ENCODE measurements around the gene NFIA. TPM values are rescaled to one million over a fixed set of nuclear protein-coding genes. Genes with fewer than 3 reads are reported as not detected.

Gene NFIA
- 0.12 and 0.23 TPM in 2 replicates for polyA plus RNA-seq (2013)

DNA sequence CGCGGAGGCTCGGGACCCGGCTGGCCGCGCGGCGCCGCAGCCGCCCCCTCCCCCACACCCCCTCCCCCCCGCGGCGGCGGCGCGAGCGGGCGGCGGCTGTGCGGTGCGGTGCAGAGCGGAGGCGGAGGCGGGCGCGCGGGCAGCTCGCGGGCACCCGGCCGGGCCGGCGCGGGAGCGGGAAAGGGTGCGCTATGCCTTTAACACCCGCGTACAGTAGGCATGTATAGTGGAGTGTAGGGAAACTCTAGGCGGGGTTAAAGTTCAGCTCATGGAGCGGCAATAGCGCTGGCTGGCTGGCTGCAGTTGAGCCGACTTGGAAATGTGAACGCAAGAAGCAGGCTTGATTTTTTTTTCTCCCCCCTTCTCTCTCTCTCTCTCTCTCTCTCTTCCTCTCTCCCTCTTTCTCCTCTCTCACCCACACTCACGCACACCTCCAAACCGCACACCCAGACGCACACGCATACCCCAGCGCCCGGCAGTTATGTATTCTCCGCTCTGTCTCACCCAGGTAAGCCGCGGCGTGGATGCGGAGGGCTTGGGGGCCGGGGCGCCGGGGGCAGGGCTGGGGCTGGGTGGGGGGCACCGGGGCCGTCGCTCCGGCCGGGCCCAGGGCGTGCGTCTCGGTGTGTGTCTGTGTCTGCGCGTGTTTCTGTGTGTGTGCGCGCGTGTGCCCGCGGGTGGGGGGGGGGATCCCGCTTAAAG is at the start of gene NFIA:
Gene NFIA, plus strand, starts transcription at position 251 of the 702 bp plus-strand sequence.
- no peak within 1 kb of the TSS for H4K8ac ChIP-seq (ENCODE audit: low read depth, low read length)
- H3K4me3 ChIP-seq (ENCODE audit: low read depth, low read length) = peak within 1 kb of the TSS; percentile 69
- no peak within 1 kb of the TSS for H4K12ac ChIP-seq (ENCODE audit: low read depth, low read length)
- peak within 1 kb of the TSS; percentile 45 for H2AFZ ChIP-seq (ENCODE audit: insufficient read depth, low read length, poor library complexity)
- peak within 1 kb of the TSS; percentile 98 for H3K4me2 ChIP-seq (ENCODE audit: low read length)
- H2BK120ac ChIP-seq (ENCODE audit: insufficient read depth, low read length, poor library complexity) = no peak within 1 kb of the TSS
- no peak within 1 kb of the TSS for H2BK12ac ChIP-seq (ENCODE audit: low read length)
- no peaks in the 10 kb centered on the region for H3K79me1 ChIP-seq (ENCODE audit: low read length)
- DNase-seq = peak; percentile 30 to 70
- no peaks in the 10 kb centered on the region for H3K36me3 ChIP-seq (ENCODE audit: control insufficient read depth in 1 of 2, insufficient read depth in 2 of 2, low read length in 2 of 2)
- no peak within 1 kb of the TSS for H3K18ac ChIP-seq (ENCODE audit: low read length)
- peaks cover 6 to 11% of the 10 kb centered on the region in 2 experiments for H3K4me1 ChIP-seq (ENCODE audit: control insufficient read depth in 1 of 2, insufficient read depth in 2 of 2, low read length in 2 of 2)
- no peak within 1 kb of the TSS for H3K27ac ChIP-seq (ENCODE audit: low read depth, low read length)
- no peak within 1 kb of the TSS for H3K4ac ChIP-seq (ENCODE audit: low read depth, low read length)
- peak within 1 kb of the TSS; percentile 15 for H3K14ac ChIP-seq (ENCODE audit: low read length)
- H2BK5ac ChIP-seq (ENCODE audit: low read depth, low read length, poor library complexity) = no peak within 1 kb of the TSS
- H3K9ac ChIP-seq (ENCODE audit: low read length) = no peak within 1 kb of the TSS
- no peak within 1 kb of the TSS for H3K23ac ChIP-seq (ENCODE audit: low read length)
- peaks cover 35% of the 10 kb centered on the region for H3K27me3 ChIP-seq (ENCODE audit: insufficient read depth, low read length)
- no peak within 1 kb of the TSS for H2AK5ac ChIP-seq (ENCODE audit: low read length)
- no peaks in the 10 kb centered on the region for H3K79me2 ChIP-seq (ENCODE audit: control insufficient read depth, insufficient read depth, low read length, poor library complexity)
- H4K91ac ChIP-seq (ENCODE audit: low read depth, low read length) = no peak within 1 kb of the TSS
- H3K9me3 ChIP-seq (ENCODE audit: insufficient read depth, low read depth, low read length) = peaks cover 2% of the 10 kb centered on the region
- 70% methylated on average over 1 of the region's 73 CpGs for WGBS (ENCODE audit: extremely low coverage, insufficient coverage, insufficient read length)

DNA sequence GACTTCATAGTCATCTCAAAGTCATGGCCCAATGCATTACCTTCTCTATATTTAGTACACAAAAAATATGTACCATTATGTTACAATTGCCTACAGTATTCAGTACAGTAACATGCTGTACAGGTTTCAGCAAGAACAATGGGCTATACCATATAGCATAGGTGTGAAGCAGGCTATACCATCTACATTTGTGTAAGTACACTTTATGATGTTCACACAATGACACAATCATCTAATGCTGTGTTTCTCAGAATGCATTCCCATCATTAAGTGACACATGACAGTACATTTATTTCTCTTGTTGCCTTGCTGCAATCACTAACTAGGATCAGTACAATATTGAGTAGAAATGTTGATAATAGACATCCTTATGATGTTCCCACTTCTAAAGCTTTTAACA is 46.5 kb upstream of the NFIA start:
- no peak overlapping the region for H4K8ac ChIP-seq (ENCODE audit: low read depth, low read length)
- no peak overlapping the region for H3K18ac ChIP-seq (ENCODE audit: low read length)
- no peak overlapping the region for H4K12ac ChIP-seq (ENCODE audit: low read depth, low read length)

DNA sequence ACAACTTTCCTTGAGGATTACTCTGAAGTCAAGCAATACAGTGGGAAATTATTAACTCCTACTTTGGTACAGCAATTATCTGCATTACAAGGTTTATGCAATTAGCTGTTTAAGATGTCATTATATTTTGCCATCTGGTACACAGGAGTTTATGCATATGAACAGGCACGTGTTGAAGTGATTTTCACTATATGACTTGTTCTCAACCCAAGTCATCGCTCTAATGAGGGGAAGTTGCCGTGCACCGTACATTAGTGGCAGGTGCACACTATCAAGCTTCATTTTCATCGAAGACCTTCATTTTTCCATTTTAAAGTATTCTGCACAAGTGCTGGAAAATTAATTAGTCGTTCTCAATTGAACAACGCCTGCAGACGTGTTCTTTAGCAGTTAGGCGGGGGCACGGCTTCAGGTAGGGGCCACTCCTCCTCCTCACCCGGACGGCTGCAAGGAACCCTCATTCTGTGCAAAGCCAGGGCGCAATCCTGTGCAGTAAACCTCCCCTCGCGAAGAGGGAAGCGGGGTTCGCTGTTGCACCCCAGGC is 39.8 kb upstream of the NFIA start:
- Histone ChIP-seq H4K12ac (ENCODE audit: low read depth, low read length) (no peak overlapping the region), H3K18ac (ENCODE audit: low read length) (no peak overlapping the region), H3K4me1 (ENCODE audit: control insufficient read depth in 1 of 2, insufficient read depth in 2 of 2, low read length in 2 of 2) (peaks cover 5 to 7% of the 10 kb centered on the region in 2 experiments), H2AFZ (ENCODE audit: insufficient read depth, low read length, poor library complexity) (no peak overlapping the region), H2BK5ac (ENCODE audit: low read depth, low read length, poor library complexity) (no peak overlapping the region), H3K79me1 (ENCODE audit: low read length) (peaks cover 1% of the 10 kb centered on the region), H3K9me3 (ENCODE audit: insufficient read depth, low read depth, low read length) (no peaks in the 10 kb centered on the region), H2BK120ac (ENCODE audit: insufficient read depth, low read length, poor library complexity) (no peak overlapping the region), H3K27me3 (ENCODE audit: insufficient read depth, low read length) (peaks cover 10% of the 10 kb centered on the region), H3K4me3 (ENCODE audit: low read depth, low read length) (peak overlapping the region; percentile 29), H2BK12ac (ENCODE audit: low read length) (no peak overlapping the region), H3K79me2 (ENCODE audit: control insufficient read depth, insufficient read depth, low read length, poor library complexity) (no peaks in the 10 kb centered on the region), H3K27ac (ENCODE audit: low read depth, low read length) (no peak overlapping the region), H3K4ac (ENCODE audit: low read depth, low read length) (no peak overlapping the region), H3K4me2 (ENCODE audit: low read length) (peak overlapping the region; percentile 69), H3K14ac (ENCODE audit: low read length) (no peak overlapping the region), H3K36me3 (ENCODE audit: control insufficient read depth in 1 of 2, insufficient read depth in 2 of 2, low read length in 2 of 2) (no peaks in the 10 kb centered on the region), H4K8ac (ENCODE audit: low read depth, low read length) (no peak overlapping the region), H3K23ac (ENCODE audit: low read length) (no peak overlapping the region), H4K91ac (ENCODE audit: low read depth, low read length) (no peak overlapping the region), H3K9ac (ENCODE audit: low read length) (no peak overlapping the region), H2AK5ac (ENCODE audit: low read length) (no peak overlapping the region)
- no CpG with 5 or more reads among the region's 17 CpGs for WGBS (ENCODE audit: extremely low coverage, insufficient coverage, insufficient read length)
- DNase-seq = no peak

More for the DNA sequence above, 46.5 kb upstream of the NFIA start:
- no peak overlapping the region for H2BK120ac ChIP-seq (ENCODE audit: insufficient read depth, low read length, poor library complexity)
- H3K4ac ChIP-seq (ENCODE audit: low read depth, low read length) = no peak overlapping the region
- H3K4me2 ChIP-seq (ENCODE audit: low read length) = no peak overlapping the region
- no peak overlapping the region for H3K9ac ChIP-seq (ENCODE audit: low read length)
- no peak for DNase-seq
- no peak overlapping the region for H3K4me3 ChIP-seq (ENCODE audit: low read depth, low read length)
- H3K27ac ChIP-seq (ENCODE audit: low read depth, low read length) = no peak overlapping the region
- no peaks in the 10 kb centered on the region for H3K36me3 ChIP-seq (ENCODE audit: control insufficient read depth in 1 of 2, insufficient read depth in 2 of 2, low read length in 2 of 2)
- no peaks in the 10 kb centered on the region for H3K27me3 ChIP-seq (ENCODE audit: insufficient read depth, low read length)
- no peak overlapping the region for H2BK12ac ChIP-seq (ENCODE audit: low read length)
- H2AFZ ChIP-seq (ENCODE audit: insufficient read depth, low read length, poor library complexity) = no peak overlapping the region
- no peak overlapping the region for H3K14ac ChIP-seq (ENCODE audit: low read length)
- no peak overlapping the region for H3K23ac ChIP-seq (ENCODE audit: low read length)
- no peaks in the 10 kb centered on the region for H3K79me1 ChIP-seq (ENCODE audit: low read length)
- H3K9me3 ChIP-seq (ENCODE audit: insufficient read depth, low read depth, low read length) = no peaks in the 10 kb centered on the region
- no peak overlapping the region for H4K91ac ChIP-seq (ENCODE audit: low read depth, low read length)
- H3K4me1 ChIP-seq (ENCODE audit: control insufficient read depth in 1 of 2, insufficient read depth in 2 of 2, low read length in 2 of 2) = no peaks in the 10 kb centered on the region
- no peak overlapping the region for H2BK5ac ChIP-seq (ENCODE audit: low read depth, low read length, poor library complexity)
- no peak overlapping the region for H2AK5ac ChIP-seq (ENCODE audit: low read length)
- H3K79me2 ChIP-seq (ENCODE audit: control insufficient read depth, insufficient read depth, low read length, poor library complexity) = no peaks in the 10 kb centered on the region

- no peak overlapping the region for H2AK5ac ChIP-seq (ENCODE audit: low read length)
- peaks cover 1% of the 10 kb centered on the region for H3K79me1 ChIP-seq (ENCODE audit: low read length)
- peak overlapping the region; percentile 69 for H3K4me2 ChIP-seq (ENCODE audit: low read length)
- no peak overlapping the region for H3K4ac ChIP-seq (ENCODE audit: low read depth, low read length)
- H2BK120ac ChIP-seq (ENCODE audit: insufficient read depth, low read length, poor library complexity) = no peak overlapping the region
- no peaks in the 10 kb centered on the region for H3K9me3 ChIP-seq (ENCODE audit: insufficient read depth, low read depth, low read length)
- H3K14ac ChIP-seq (ENCODE audit: low read length) = no peak overlapping the region
- peak overlapping the region; percentile 29 for H3K4me3 ChIP-seq (ENCODE audit: low read depth, low read length)
- no peak overlapping the region for H4K12ac ChIP-seq (ENCODE audit: low read depth, low read length)
- peak overlapping the region; percentile 8 for H3K18ac ChIP-seq (ENCODE audit: low read length)
- H3K36me3 ChIP-seq (ENCODE audit: control insufficient read depth in 1 of 2, insufficient read depth in 2 of 2, low read length in 2 of 2) = no peaks in the 10 kb centered on the region
- peaks cover 5 to 7% of the 10 kb centered on the region in 2 experiments for H3K4me1 ChIP-seq (ENCODE audit: control insufficient read depth in 1 of 2, insufficient read depth in 2 of 2, low read length in 2 of 2)
- no CpG with 5 or more reads among the region's 85 CpGs for WGBS (ENCODE audit: extremely low coverage, insufficient coverage, insufficient read length)
- no peak overlapping the region for H2BK5ac ChIP-seq (ENCODE audit: low read depth, low read length, poor library complexity)
- H4K91ac ChIP-seq (ENCODE audit: low read depth, low read length) = no peak overlapping the region
- DNase-seq = peak; percentile 46 to 85
- H3K23ac ChIP-seq (ENCODE audit: low read length) = no peak overlapping the region
- peaks cover 10% of the 10 kb centered on the region for H3K27me3 ChIP-seq (ENCODE audit: insufficient read depth, low read length)
- no peak overlapping the region for H2BK12ac ChIP-seq (ENCODE audit: low read length)
- no peak overlapping the region for H3K9ac ChIP-seq (ENCODE audit: low read length)
- no peaks in the 10 kb centered on the region for H3K79me2 ChIP-seq (ENCODE audit: control insufficient read depth, insufficient read depth, low read length, poor library complexity)
- peak overlapping the region; percentile 1 for H4K8ac ChIP-seq (ENCODE audit: low read depth, low read length)
- no peak overlapping the region for H3K27ac ChIP-seq (ENCODE audit: low read depth, low read length)
- H2AFZ ChIP-seq (ENCODE audit: insufficient read depth, low read length, poor library complexity) = peak overlapping the region; percentile 86
These were observed 39.1 kb upstream of the NFIA start for GRCh38 chr1:61043010-61043820.

All from trophoblast cell (in vitro differentiated cells and primary cell).